Cerebellar nuclear complex (tissue), 1 donor: ENCODE measurements around the gene HORMAD1.
"Not testable (repeated sequence)": the region's sequence is repeated elsewhere in the genome, so short reads cannot be mapped to it uniquely, and the experiment has no call there.

Experiments used
- DNase-seq, 2 experiments: peaks; one replicate each; lab custom pipeline; 2025; lab: John Stamatoyannopoulos, UW

The HORMAD1 gene

DNA sequence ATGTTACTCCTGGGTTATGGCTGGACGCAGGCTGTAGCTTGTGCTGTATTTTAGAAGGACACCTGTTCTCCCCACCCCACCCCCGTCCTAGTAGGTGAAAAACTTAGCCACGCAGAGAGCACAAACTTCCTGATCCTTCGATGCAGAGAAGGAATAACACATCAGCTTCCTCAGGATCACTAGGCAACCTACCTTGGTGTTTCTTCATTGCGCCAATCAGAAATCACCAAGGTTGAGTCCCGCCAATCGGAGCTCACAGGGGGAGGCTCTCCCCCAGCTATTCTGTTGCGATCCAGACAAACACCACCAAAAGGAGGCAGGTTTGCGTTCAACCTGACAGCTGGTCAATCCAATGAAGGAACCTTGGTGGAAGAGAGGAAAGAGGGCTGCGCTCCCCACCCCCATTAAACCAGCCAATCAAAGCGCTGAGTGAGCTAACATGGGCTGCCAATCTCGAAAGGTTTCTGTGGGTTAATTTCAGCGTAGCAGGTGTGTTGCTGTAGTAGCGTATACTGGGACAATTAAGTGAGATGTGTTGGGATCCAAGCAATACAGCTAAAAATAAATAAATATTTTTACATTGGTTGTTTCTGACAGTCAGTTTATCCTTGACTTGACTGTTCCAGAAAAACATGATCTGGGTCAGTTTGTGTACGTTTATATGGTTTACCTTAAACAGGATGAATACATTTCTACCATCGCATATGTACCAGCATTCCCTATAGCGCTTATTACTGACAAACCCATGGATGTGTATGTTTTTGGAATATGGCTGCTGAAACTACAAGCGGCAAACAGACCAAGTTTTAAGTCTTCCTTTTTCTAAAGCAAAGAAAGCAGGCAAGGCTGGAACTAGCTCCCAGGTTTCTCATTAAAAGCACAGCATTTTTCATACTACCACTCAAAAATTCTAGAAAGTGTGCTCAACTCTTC lies 23.4 kb downstream of the HORMAD1 start, which contains the start of gene GOLPH3L:
TSS of gene GOLPH3L (minus strand) at position 160 of the 933 bp plus-strand sequence. CDS start 2,316 bp downstream, outside the sequence.
- peak; percentile 99 to 100 for DNase-seq

DNA sequence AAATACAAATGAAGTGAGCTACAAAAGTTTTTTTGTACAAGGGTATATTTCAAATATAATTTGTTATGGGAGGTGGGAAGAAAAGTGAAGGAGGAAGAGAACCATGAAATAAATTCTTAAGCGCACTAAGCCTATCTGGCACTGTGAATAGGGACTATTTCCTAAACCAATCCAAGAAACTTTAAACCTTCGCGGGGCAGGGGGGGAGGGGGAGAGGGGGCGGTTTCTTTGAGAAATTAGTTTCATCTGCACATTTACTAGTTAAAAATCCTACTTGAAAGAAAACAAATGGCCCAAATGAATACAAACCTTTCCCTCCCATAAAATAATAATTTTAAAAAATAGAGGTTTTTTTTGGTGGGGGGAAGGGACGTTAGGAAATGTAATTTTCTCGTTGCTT lies 24.1 kb downstream of the HORMAD1 start:
- DNase-seq = no peak

- DNase-seq = no peak
These were observed 24.5 kb downstream of the HORMAD1 start for GRCh38 chr1:150696162-150696561.

- DNase-seq = no peak
These were observed 25.1 kb downstream of the HORMAD1 start for GRCh38 chr1:150695561-150695960.

- DNase-seq = no peak
These were observed 28.0 kb downstream of the HORMAD1 start for GRCh38 chr1:150692720-150693119.

DNA sequence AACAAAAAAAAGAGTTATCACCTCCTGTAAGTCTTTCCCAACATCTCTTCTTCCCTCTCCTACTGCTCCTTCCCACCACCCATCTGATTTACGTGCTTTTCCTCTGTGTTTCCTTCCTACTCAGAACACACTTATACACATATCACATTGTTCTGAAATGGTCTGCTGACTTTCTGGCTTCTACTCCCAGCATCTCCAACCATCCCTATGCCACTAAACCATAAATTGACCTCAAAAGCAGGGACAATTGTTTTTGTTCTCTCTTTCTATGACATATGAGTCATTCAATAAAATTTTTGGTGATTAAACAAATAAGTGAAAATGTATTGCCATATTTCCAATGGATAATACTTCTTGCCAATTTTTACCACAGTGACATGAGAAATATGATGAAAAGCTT lies 31.9 kb downstream of the HORMAD1 start:
- DNase-seq = no peak

- DNase-seq = no peak
These were observed 34.4 kb downstream of the HORMAD1 start for GRCh38 chr1:150686275-150686674.

- no peak for DNase-seq
These were observed 36.8 kb downstream of the HORMAD1 start for GRCh38 chr1:150683914-150684313.

DNA sequence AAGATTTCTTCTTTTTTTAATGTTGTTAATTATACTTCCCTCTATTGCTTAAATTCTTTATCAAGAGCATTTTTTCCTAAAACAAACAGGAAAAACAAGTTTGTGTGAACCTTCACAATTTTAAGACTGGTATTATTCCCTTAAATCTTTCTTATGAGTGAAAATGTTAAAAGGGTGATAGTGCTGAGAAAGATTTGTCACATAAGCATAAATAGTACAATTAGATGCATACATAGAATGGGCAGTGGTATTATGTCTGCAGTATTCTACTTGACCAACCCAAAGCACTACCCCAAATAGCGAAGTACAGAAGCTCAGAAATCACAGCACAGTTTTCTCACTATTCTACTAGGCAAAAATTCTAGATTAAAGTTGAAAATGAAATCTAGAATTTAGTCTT lies 41.7 kb downstream of the HORMAD1 start:
- DNase-seq = no peak

- DNase-seq = no peak
These were observed 45.8 kb downstream of the HORMAD1 start for GRCh38 chr1:150674881-150675280.

- no peak for DNase-seq
These were observed 57.4 kb downstream of the HORMAD1 start for GRCh38 chr1:150663321-150663720.

GRCh38 chr1:150662811-150663210 lies 57.9 kb downstream of the HORMAD1 start:
- no peak for DNase-seq

DNA sequence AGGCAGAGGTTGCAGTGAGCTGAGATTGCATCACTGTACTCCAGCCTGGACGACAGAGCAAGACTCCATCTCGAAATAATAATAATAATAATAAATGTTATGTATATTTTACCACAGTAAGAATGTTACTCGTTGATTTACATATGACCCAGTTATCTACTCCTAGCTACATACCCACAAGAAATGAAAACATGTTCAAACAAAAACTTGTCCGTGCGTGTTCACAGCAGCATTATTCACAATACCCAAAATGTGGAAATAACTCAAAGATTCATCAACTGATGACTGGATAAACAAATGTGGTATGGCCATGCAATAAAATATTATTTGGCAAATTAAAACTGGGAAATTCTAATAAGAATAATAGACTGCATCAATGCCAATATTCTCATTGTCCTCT lies 59.5 kb downstream of the HORMAD1 start:
- no peak for DNase-seq

DNA sequence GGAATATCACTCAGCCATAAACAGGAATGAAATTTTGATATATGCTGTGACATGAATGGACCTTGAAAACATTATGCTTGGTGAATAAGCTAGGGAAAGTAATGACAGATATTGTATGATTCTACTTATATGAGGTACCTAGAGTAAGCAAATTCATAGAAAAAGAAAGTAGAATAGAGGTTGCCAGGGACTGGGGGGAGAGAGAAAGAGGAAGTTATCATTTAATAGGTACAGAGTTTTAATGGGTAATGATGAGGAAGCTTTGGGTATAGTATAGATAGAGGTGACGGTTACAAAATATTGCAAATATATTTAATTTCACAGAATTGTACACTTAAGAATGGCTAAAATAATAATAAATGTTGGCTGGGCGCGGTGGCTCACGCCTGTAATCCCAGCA lies 60.1 kb downstream of the HORMAD1 start:
- no peak for DNase-seq

DNA sequence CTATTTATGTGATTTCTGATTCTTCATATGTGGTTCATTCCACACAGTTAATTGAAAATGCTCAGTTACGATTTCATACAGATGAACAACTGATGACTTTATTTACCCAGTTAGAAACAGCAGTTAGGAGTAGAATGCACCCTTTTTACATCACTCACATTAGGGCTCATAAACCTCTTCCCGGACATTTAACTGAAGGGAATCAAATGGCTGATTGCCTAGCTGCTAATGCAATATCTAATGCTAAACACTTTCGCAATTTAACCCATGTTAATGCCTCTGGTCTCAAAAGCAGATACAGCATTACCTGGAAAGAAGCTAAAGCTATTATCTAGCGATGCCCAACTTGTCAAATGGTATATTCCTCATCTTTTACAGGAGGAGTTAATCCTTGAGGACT lies 63.6 kb downstream of the HORMAD1 start:
- DNase-seq = not testable (repeated sequence)

- not testable (repeated sequence) for DNase-seq
These were observed 66.1 kb downstream of the HORMAD1 start for GRCh38 chr1:150654635-150655034.

GRCh38 chr1:150650193-150650592 lies 70.5 kb downstream of the HORMAD1 start:
- DNase-seq = no peak

DNA sequence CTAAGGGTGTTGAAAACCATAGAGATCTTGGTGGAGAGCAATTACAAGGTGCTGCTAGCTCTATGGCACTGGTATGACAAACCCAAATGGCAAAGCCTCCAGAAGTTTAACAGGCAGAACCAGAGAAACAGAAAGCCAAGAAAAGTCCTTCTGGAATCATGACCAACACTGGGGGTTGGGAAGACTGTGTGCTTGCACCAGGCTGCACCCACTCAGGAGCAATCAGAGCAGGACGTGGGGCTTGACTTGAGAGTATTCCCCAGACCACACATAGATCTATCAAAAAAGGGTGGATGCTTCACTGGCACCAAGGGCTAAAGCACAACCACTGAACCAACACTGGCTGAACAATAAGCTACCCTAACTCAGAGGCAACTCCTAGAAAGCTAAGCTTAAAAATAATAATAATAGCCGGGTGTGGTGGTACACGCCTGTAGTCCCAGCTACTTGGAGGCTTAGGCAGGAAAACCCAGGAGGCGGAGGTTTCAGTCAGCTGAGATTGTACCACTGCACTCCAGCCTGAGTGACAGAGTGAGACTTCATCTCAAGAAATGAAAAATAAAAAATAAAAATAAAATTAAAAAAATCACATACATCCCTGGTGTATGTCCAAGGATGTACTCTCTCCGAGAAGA lies 71.1 kb downstream of the HORMAD1 start:
- no peak for DNase-seq
